Panc1 (cell line): Measurements from ENCODE around the gene TMEM121. TPM values are rescaled to one million over a fixed set of nuclear protein-coding genes. Genes with fewer than 3 reads are reported as not detected.
A peak's percentile ranks its signal among the peaks of the same experiment; 100 is the strongest.

ENCODE experiments used
- ATAC-seq: fragments of 200-7000 bp; cut with Tn5 transposase; 2 replicates; pipeline ENCODE4 v1.9.1; 2020; ENCODE audit warnings: mild to moderate bottlenecking, moderate library complexity
- BruUV-seq: library from RNA; stranded (reverse); fragments of 400-500 nt; replicated peaks from 2 replicates; lab custom pipeline; 2021; lab: Mats Ljungman, UMichigan
- CTCF ChIA-PET: fragments of 300-600 bp; sonication (Branson Sonifier 250); formaldehyde crosslinking; loops from one replicate; lab custom pipeline; 2022; ENCODE audit warnings: antibody characterized with exemption; lab: Charles Lee
- POLR2A ChIA-PET: fragments of 300-600 bp; sonication (Branson Sonifier 250); formaldehyde crosslinking; loops from one replicate; lab custom pipeline; 2022; ENCODE audit warnings: antibody characterized with exemption; lab: Charles Lee
- DNase-seq: peaks from one replicate; pipeline ENCODE4 v3.0.0-alpha.2; 2010; ENCODE audit warnings: low read depth, low spot score
- H3K27ac ChIP-seq: 2 replicates; pipeline ENCODE4 v1.5.1; 2011; ENCODE audit warnings: mild to moderate bottlenecking, low read length, inconsistent platforms
- H3K27me3 ChIP-seq: fragments of 200-500 bp; sonication (Bioruptor generic); 2 replicates; pipeline ENCODE4 v1.6.0; 2014; ENCODE audit warnings: low read length, inconsistent platforms; ENCODE audit not compliant: control insufficient read depth, insufficient read depth
- H3K36me3 ChIP-seq: fragments of 200-500 bp; sonication (Bioruptor generic); 2 replicates; pipeline ENCODE4 v1.5.1; 2014; ENCODE audit warnings: inconsistent platforms, mild to moderate bottlenecking, low read length, moderate library complexity; ENCODE audit not compliant: control insufficient read depth, insufficient read depth
- H3K4me1 ChIP-seq: 2 replicates; pipeline ENCODE4 v1.5.1; 2011; ENCODE audit warnings: inconsistent platforms, mild to moderate bottlenecking, low read length, moderate library complexity; ENCODE audit not compliant: control insufficient read depth, insufficient read depth
- H3K4me3 ChIP-seq, 2 experiments: 2 replicates each; pipeline ENCODE4 v1.5.1; 2011 to 2012; ENCODE audit warnings: low read depth in 2 of 2, low read length in 2 of 2, mild to moderate bottlenecking in 2 of 2, inconsistent platforms in 1 of 2, moderate library complexity in 1 of 2
- H3K9me3 ChIP-seq: fragments of 200-500 bp; sonication (Bioruptor generic); 2 replicates; pipeline ENCODE4 v1.5.1; 2014; ENCODE audit warnings: low read depth, mild to moderate bottlenecking, inconsistent platforms, low read length, moderate library complexity; ENCODE audit not compliant: control insufficient read depth, insufficient read depth
- CTCF ChIP-seq: fragments of 450-650 bp; IDR thresholded peaks from 2 replicates; pipeline ENCODE4 v1.5.1; 2017; ENCODE audit warnings: mild to moderate bottlenecking
- POLR2AphosphoS5 ChIP-seq: IDR thresholded peaks from 2 replicates; pipeline ENCODE4 v1.6.1; 2012; ENCODE audit warnings: mild to moderate bottlenecking, low read depth, low read length, moderate library complexity
- SIN3A ChIP-seq: IDR thresholded peaks from 2 replicates; pipeline ENCODE4 v1.6.1; 2012; ENCODE audit warnings: low read depth, mild to moderate bottlenecking, low read length, moderate library complexity, borderline replicate concordance; ENCODE audit not compliant: insufficient read depth
- TCF7L2 ChIP-seq: IDR thresholded peaks from 2 replicates; pipeline ENCODE4 v1.6.1; 2011; ENCODE audit warnings: mild to moderate bottlenecking, low read depth, low read length, inconsistent platforms
- in situ Hi-C: cut with HindIII; loops from 2 replicates; pipeline ENCODE4 v1.10.0; 2016; ENCODE audit warnings: low sequenced_read_pairs, low pct_unique_long_range_greater_than_20kb
- intact Hi-C: fragments of 100-400 bp; cut with micrococcal nuclease; formaldehyde crosslinking; loops from one replicate; pipeline ENCODE4 v1.10.0; 2022; ENCODE audit not compliant: unreplicated experiment
- total RNA-seq: library from RNA; stranded (reverse); gene quantifications from one replicate; pipeline ENCODE4 v1.2.1, GENCODE V29; 2021; ENCODE audit not compliant: unreplicated experiment
- TF ChIP-seq, protein P1 (sequence below), 2 experiments: IDR thresholded peaks; 2 replicates each; pipeline ENCODE4 v1.6.1; 2011 to 2012; ENCODE audit warnings: low read depth in 2 of 2, control low read depth in 1 of 2, low read length in 1 of 2, mild to moderate bottlenecking in 1 of 2, moderate library complexity in 1 of 2; ENCODE audit not compliant: insufficient read depth in 1 of 2

The TMEM121 gene
- total RNA-seq, 1 experiment from 2014 or later: 4.6 TPM

GRCh38 chr14:105527826-105528585 is 1.6 kb downstream of the TMEM121 start:
- Histone ChIP-seq H3K36me3 (no peaks in the 10 kb centered on the region), H3K4me3 (peak overlapping the region; percentile 41 to 52), H3K9me3 (no peaks in the 10 kb centered on the region), H3K4me1 (no peaks in the 10 kb centered on the region), H3K27me3 (no peaks in the 10 kb centered on the region), H3K27ac (no peak overlapping the region; the same call in 1 of the 2 replicates)
- no TSS peak for BruUV-seq
- ATAC-seq (peak; percentile 78), DNase-seq (no peak)
- intact Hi-C loops (no loop called here), in situ Hi-C loops (no loop called here)
- ChIA-PET CTCF (interaction anchor here (0.6 to 1.0 kb wide), 3 partner anchors 26 to 59 kb away, joined by 3 to 9 read pairs (median 5); no protein-coding TSS in a partner anchor), POLR2A (no interaction called here)
- 0 out of 2 replicates have a peak, but pooled peaks have one; percentile 19 for TF ChIP-seq POLR2AphosphoS5
- TF ChIP-seq, protein P1, sequence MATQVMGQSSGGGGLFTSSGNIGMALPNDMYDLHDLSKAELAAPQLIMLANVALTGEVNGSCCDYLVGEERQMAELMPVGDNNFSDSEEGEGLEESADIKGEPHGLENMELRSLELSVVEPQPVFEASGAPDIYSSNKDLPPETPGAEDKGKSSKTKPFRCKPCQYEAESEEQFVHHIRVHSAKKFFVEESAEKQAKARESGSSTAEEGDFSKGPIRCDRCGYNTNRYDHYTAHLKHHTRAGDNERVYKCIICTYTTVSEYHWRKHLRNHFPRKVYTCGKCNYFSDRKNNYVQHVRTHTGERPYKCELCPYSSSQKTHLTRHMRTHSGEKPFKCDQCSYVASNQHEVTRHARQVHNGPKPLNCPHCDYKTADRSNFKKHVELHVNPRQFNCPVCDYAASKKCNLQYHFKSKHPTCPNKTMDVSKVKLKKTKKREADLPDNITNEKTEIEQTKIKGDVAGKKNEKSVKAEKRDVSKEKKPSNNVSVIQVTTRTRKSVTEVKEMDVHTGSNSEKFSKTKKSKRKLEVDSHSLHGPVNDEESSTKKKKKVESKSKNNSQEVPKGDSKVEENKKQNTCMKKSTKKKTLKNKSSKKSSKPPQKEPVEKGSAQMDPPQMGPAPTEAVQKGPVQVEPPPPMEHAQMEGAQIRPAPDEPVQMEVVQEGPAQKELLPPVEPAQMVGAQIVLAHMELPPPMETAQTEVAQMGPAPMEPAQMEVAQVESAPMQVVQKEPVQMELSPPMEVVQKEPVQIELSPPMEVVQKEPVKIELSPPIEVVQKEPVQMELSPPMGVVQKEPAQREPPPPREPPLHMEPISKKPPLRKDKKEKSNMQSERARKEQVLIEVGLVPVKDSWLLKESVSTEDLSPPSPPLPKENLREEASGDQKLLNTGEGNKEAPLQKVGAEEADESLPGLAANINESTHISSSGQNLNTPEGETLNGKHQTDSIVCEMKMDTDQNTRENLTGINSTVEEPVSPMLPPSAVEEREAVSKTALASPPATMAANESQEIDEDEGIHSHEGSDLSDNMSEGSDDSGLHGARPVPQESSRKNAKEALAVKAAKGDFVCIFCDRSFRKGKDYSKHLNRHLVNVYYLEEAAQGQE (IDR thresholded peaks at IDR 0.05; ENCODE audit: insufficient read depth in 1 of 2, low read depth in 2 of 2, low read length in 1 of 2): 0 out of 4 replicates have a peak, but pooled peaks of 1 of the 2 experiments have one; percentile 25
- TF ChIP-seq TCF7L2: no peak
- peak; percentile 89 for TF ChIP-seq CTCF
- no peak for TF ChIP-seq SIN3A

GRCh38 chr14:105528586-105529318 is 2.4 kb downstream of the TMEM121 start:
- intact Hi-C loops (no loop called here), in situ Hi-C loops (no loop called here)
- Histone ChIP-seq H3K27ac (no peak overlapping the region), H3K4me3 (peak overlapping the region in 1 of 2 experiments; percentile 41; a peak in 1 of 4 replicates), H3K9me3 (no peaks in the 10 kb centered on the region), H3K27me3 (no peaks in the 10 kb centered on the region), H3K4me1 (no peaks in the 10 kb centered on the region), H3K36me3 (no peaks in the 10 kb centered on the region)
- CTCF ChIA-PET: interaction anchor here (0.6 to 1.0 kb wide), 2 partner anchors 39 to 59 kb away, joined by 3 to 5 read pairs; no protein-coding TSS in a partner anchor
- POLR2A ChIA-PET: no interaction called here
- ATAC-seq (no peak), DNase-seq (no peak)
- BruUV-seq: no TSS peak
- TF ChIP-seq CTCF (peak; percentile 50), SIN3A (no peak)
